ENCODE results near the gene GNG13. TPM values are rescaled to one million over a fixed set of nuclear protein-coding genes. Genes with fewer than 3 reads are reported as not detected.
"Not testable (repeated sequence)": the region's sequence is repeated elsewhere in the genome, so short reads cannot be mapped to it uniquely, and the experiment has no call there.

GNG13 gene
- total RNA-seq, 1 donor from 2014 or later = not detected

- no peak for DNase-seq (ENCODE audit: low spot score)
These were observed 31.3 kb upstream of the GNG13 start for GRCh38 chr16:831571-832413.

GRCh38 chr16:830871-831570 lies 30.5 kb upstream of the GNG13 start:
- DNase-seq (ENCODE audit: low spot score) = no peak

GRCh38 chr16:830107-830870 lies 29.8 kb upstream of the GNG13 start:
- DNase-seq (ENCODE audit: low spot score) = no peak

GRCh38 chr16:828891-829290 lies 28.4 kb upstream of the GNG13 start:
- DNase-seq (ENCODE audit: low spot score) = no peak

GRCh38 chr16:827513-827912 lies 27.0 kb upstream of the GNG13 start:
- no peak for DNase-seq (ENCODE audit: low spot score)

GRCh38 chr16:825341-826061 lies 25.0 kb upstream of the GNG13 start:
- no peak for DNase-seq (ENCODE audit: low spot score)

- DNase-seq (ENCODE audit: low spot score) = no peak
These were observed 24.1 kb upstream of the GNG13 start for GRCh38 chr16:824601-825000.

- DNase-seq (ENCODE audit: low spot score) = no peak
These were observed 23.7 kb upstream of the GNG13 start for GRCh38 chr16:824194-824593.

- no peak for DNase-seq (ENCODE audit: low spot score)
These were observed 22.4 kb upstream of the GNG13 start for GRCh38 chr16:822909-823297.

GRCh38 chr16:822174-822908 lies 21.8 kb upstream of the GNG13 start:
- no peak for DNase-seq (ENCODE audit: low spot score)

- no peak for DNase-seq (ENCODE audit: low spot score)
These were observed 21.2 kb upstream of the GNG13 start for GRCh38 chr16:821751-822150.

GRCh38 chr16:820748-821147 lies 20.2 kb upstream of the GNG13 start:
- no peak for DNase-seq (ENCODE audit: low spot score)

GRCh38 chr16:820044-820408 lies 19.5 kb upstream of the GNG13 start:
- DNase-seq (ENCODE audit: low spot score) = not testable (repeated sequence)

- no peak for DNase-seq (ENCODE audit: low spot score)
These were observed 19.0 kb upstream of the GNG13 start for GRCh38 chr16:819336-820043.

- DNase-seq (ENCODE audit: low spot score) = no peak
These were observed 18.1 kb upstream of the GNG13 start for GRCh38 chr16:818592-818991.

- no peak for DNase-seq (ENCODE audit: low spot score)
These were observed 17.6 kb upstream of the GNG13 start for GRCh38 chr16:818132-818531.

GRCh38 chr16:817001-817906 lies 16.7 kb upstream of the GNG13 start:
- DNase-seq (ENCODE audit: low spot score) = no peak

GRCh38 chr16:815861-816260 lies 15.3 kb upstream of the GNG13 start:
- DNase-seq (ENCODE audit: low spot score) = no peak

- DNase-seq (ENCODE audit: low spot score) = no peak
These were observed 14.4 kb upstream of the GNG13 start for GRCh38 chr16:814974-815373.

Measured in mucosa of gallbladder (tissue), 1 donor.